ENCODE data around the gene MBP. TPM values are rescaled to one million over a fixed set of nuclear protein-coding genes. Genes with fewer than 3 reads are reported as not detected.

Gene MBP
- total and polyA plus RNA-seq, 2 of the 4 experiments (the other 2 are of a cell fraction): 0.72 to 0.90 TPM

DNA sequence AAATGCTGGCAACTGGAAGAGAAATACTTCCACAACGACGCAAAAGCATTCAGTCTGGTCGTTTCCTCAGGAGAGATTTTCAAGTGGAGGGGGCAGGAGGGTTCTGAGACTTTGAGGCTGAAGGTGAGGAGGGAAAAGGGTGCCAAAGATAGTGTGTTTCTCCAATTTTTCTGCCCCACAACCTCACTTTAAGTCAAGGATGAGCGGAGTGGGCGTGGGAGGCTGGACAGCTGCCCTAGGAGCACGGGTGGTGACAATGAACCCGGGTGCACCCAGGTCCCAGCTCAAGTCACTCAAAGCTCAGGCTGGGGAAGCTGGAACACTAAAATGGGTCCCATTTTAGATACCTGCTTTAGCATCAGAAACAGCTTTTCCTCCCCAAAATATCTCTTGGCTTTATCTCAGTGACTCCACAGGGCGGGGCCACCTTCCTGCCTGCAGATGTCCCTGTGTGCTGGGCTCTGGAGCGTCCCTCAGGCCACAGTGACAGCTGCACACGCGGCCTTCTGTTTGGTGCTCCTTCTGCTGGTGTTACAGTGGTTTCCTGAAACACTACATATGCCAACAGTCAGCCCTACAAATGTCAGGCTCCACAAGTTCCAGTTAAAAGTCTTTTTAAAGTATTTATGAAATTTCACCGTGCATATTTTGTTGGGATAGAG lies 1.4 kb upstream of the MBP start:
- Histone ChIP-seq H2BK5ac (ENCODE audit: low read depth, low read length, poor library complexity, severe bottlenecking) (no peak overlapping the region), H3K4me1 (ENCODE audit: control insufficient read depth, insufficient read depth, low read length) (peaks cover 10% of the 10 kb centered on the region; the same call in 1 of the 2 replicates), H4K20me1 (ENCODE audit: insufficient read depth, low read length) (no peaks in the 10 kb centered on the region), H3K18ac (ENCODE audit: low read depth, low read length) (no peak overlapping the region), H3K27me3 (ENCODE audit: control insufficient read depth, insufficient read depth, low read length) (peaks cover 16% of the 10 kb centered on the region), H3K9ac (ENCODE audit: low read depth, low read length) (no peak overlapping the region), H4K5ac (ENCODE audit: low read depth, low read length) (no peak overlapping the region), H4K8ac (ENCODE audit: low read depth in 2 of 2, low read length in 2 of 2) (no peak overlapping the region), H3K56ac (ENCODE audit: extremely low read depth, insufficient read depth, low read length) (no peak overlapping the region), H3K23ac (ENCODE audit: low read depth, low read length) (no peak overlapping the region), H3K14ac (replicated peaks; ENCODE audit: low read depth, low read length) (no peak overlapping the region), H2AK5ac (ENCODE audit: low read depth, low read length) (no peak overlapping the region), H3K4me3 (ENCODE audit: insufficient read depth, low read depth, low read length) (no peak overlapping the region), H3K4me2 (ENCODE audit: low read depth, low read length) (no peak overlapping the region; the same call in 1 of the 2 replicates), H3K9me1 (ENCODE audit: insufficient read depth, low read length) (no peaks in the 10 kb centered on the region), H2AFZ (replicated peaks; ENCODE audit: low read length, poor library complexity) (peak overlapping the region; percentile 52), H2BK20ac (ENCODE audit: low read depth, low read length) (no peak overlapping the region), H3K36me3 (ENCODE audit: control insufficient read depth, insufficient read depth, low read length) (no peaks in the 10 kb centered on the region), H2BK15ac (ENCODE audit: low read depth, low read length) (0 out of 3 replicates have a peak overlapping the region, but pooled peaks have one; percentile 2), H3K4ac (ENCODE audit: low read depth, low read length) (no peak overlapping the region), H3K27ac (ENCODE audit: insufficient read depth, low read length) (no peak overlapping the region), H2AK9ac (replicated peaks; ENCODE audit: low read depth, low read length, poor library complexity) (no peak overlapping the region), H2BK120ac (ENCODE audit: low read depth, low read length) (no peak overlapping the region), H4K91ac (ENCODE audit: insufficient read depth, low read depth, low read length) (no peak overlapping the region), H3K9me3 (ENCODE audit: control insufficient read depth, insufficient read depth, low read length) (no peaks in the 10 kb centered on the region), H3K79me1 (ENCODE audit: low read depth in 1 of 2, low read length in 2 of 2) (peaks cover 0 to 3% of the 10 kb centered on the region in 2 experiments; a peak in 1 of 4 replicates)
- dilution Hi-C loops (cut with HindIII; ENCODE audit: low sequenced_read_pairs, unreplicated experiment): no loop called here
- ATAC-seq (ENCODE audit: low read depth) (no peak), DNase-seq (no peak)
- 50% methylated on average over 1 of the region's 12 CpGs; no CpG with 5 or more reads in 1 of the 2 experiments for WGBS, 2 experiments (ENCODE audit: extremely low coverage in 2 of 2, insufficient read length in 1 of 2)
- POLR2A ChIA-PET (ENCODE audit: unreplicated experiment): no interaction called here
- BruUV-seq (replicated peaks): no TSS peak
- intact Hi-C loops (cut with micrococcal nuclease): no loop called here
- in situ Hi-C loops (cut with MboI; ENCODE audit: low sequenced_read_pairs): no loop called here
- CTCF ChIA-PET: interaction anchor here (0.6 to 1.0 kb wide), 2 partner anchors 20 to 140 kb away, joined by 3 to 5 read pairs; no protein-coding TSS in a partner anchor
- TF ChIP-seq CHD1 (IDR thresholded peaks at IDR 0.05; ENCODE audit: low read depth, low read length): no peak
- TF ChIP-seq, protein P1, sequence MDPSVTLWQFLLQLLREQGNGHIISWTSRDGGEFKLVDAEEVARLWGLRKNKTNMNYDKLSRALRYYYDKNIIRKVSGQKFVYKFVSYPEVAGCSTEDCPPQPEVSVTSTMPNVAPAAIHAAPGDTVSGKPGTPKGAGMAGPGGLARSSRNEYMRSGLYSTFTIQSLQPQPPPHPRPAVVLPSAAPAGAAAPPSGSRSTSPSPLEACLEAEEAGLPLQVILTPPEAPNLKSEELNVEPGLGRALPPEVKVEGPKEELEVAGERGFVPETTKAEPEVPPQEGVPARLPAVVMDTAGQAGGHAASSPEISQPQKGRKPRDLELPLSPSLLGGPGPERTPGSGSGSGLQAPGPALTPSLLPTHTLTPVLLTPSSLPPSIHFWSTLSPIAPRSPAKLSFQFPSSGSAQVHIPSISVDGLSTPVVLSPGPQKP (IDR thresholded peaks at IDR 0.05; ENCODE audit: borderline replicate concordance, low read depth, low read length): no peak
- no peak for TF ChIP-seq NFE2L2 (IDR thresholded peaks at IDR 0.05; ENCODE audit: low read depth, low read length)
- TF ChIP-seq MAZ (IDR thresholded peaks at IDR 0.05; ENCODE audit: borderline replicate concordance, low read depth, low read length): no peak
- TF ChIP-seq RFX5 (IDR thresholded peaks at IDR 0.05; ENCODE audit: low read depth, low read length): no peak

Data from IMR-90 (cell line).